HEK293T (cell line): ENCODE data around the gene PIN1.

Source experiments
- ARNT ChIP-seq: fragments of 450-650 bp; IDR thresholded peaks from 2 replicates; pipeline ENCODE4 v1.6.1; 2017; ENCODE audit warnings: mild to moderate bottlenecking
- BHLHE40 ChIP-seq: fragments of 450-650 bp; IDR thresholded peaks from 2 replicates; pipeline ENCODE4 v1.6.1; 2016; ENCODE audit warnings: mild to moderate bottlenecking, moderate library complexity, borderline replicate concordance
- ELF4 ChIP-seq: fragments of 450-650 bp; IDR thresholded peaks from 2 replicates; pipeline ENCODE4 v1.6.1; 2017; ENCODE audit warnings: antibody characterized with exemption
- FOXA1 ChIP-seq: fragments of 450-650 bp; IDR thresholded peaks from 2 replicates; pipeline ENCODE4 v1.6.1; 2016; ENCODE audit warnings: mild to moderate bottlenecking
- FOXK2 ChIP-seq: fragments of 450-650 bp; IDR thresholded peaks from 2 replicates; pipeline ENCODE4 v1.6.1; 2016; ENCODE audit warnings: mild to moderate bottlenecking
- FOXM1 ChIP-seq: fragments of 450-650 bp; IDR thresholded peaks from 2 replicates; pipeline ENCODE4 v1.6.1; 2017; ENCODE audit warnings: mild to moderate bottlenecking, borderline replicate concordance
- HDGF ChIP-seq: fragments of 450-650 bp; IDR thresholded peaks from 2 replicates; pipeline ENCODE4 v1.6.1; 2017; ENCODE audit warnings: antibody characterized with exemption, borderline replicate concordance
- LEF1 ChIP-seq: fragments of 450-650 bp; IDR thresholded peaks from 2 replicates; pipeline ENCODE4 v1.6.1; 2017; ENCODE audit warnings: mild to moderate bottlenecking, borderline replicate concordance
- NFRKB ChIP-seq: fragments of 450-650 bp; IDR thresholded peaks from 2 replicates; pipeline ENCODE4 v1.6.1; 2016; ENCODE audit warnings: mild to moderate bottlenecking, moderate library complexity
- SP1 ChIP-seq: fragments of 450-650 bp; IDR thresholded peaks from 2 replicates; pipeline ENCODE4 v1.6.1; 2017
- SUZ12 ChIP-seq: fragments of 450-650 bp; IDR thresholded peaks from 2 replicates; pipeline ENCODE4 v1.6.1; 2016; ENCODE audit warnings: mild to moderate bottlenecking
- TARDBP ChIP-seq: fragments of 450-650 bp; IDR thresholded peaks from 2 replicates; pipeline ENCODE4 v1.6.1; 2016
- TF ChIP-seq, protein P1 (sequence below): fragments of 450-650 bp; IDR thresholded peaks from 2 replicates; pipeline ENCODE4 v1.6.1; 2016

DNA sequence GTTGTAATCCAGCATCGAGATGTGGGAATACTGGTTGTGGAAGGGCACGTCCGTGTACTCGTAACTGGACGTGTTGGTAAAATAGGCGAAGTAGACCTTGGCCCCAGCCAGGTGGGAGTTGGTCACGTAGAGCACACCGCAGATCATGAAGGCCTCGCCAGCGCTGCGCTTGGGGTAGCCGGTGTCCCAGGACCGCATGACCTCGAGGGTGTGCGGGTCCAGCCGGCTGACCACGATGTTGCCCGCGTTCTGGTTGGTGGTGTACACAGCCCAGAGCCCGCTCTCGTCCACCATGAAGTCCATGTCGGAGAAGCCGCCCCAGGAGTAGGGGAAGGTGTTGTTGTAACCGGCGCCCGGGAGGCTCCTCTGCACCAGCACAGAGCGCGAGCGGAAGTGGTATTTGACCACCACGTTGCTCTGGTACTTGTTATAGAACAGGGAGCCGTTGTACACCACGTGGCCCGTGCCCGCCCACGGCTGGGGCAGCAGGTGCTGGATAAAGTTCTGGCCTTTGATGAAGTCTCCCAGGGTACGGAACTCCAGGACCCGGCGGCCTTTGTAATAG lies 19.2 kb downstream of the PIN1 start:
- TF ChIP-seq FOXK2, result no peak
- TF ChIP-seq SP1, result no peak
- TF ChIP-seq FOXM1, result no peak
- no peak for TF ChIP-seq HDGF
- TF ChIP-seq, protein P1, sequence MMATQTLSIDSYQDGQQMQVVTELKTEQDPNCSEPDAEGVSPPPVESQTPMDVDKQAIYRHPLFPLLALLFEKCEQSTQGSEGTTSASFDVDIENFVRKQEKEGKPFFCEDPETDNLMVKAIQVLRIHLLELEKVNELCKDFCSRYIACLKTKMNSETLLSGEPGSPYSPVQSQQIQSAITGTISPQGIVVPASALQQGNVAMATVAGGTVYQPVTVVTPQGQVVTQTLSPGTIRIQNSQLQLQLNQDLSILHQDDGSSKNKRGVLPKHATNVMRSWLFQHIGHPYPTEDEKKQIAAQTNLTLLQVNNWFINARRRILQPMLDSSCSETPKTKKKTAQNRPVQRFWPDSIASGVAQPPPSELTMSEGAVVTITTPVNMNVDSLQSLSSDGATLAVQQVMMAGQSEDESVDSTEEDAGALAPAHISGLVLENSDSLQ, result no peak
- TF ChIP-seq TARDBP, result no peak
- TF ChIP-seq SUZ12, result no peak
- TF ChIP-seq BHLHE40, result no peak
- TF ChIP-seq NFRKB, result no peak
- no peak for TF ChIP-seq ARNT
- no peak for TF ChIP-seq FOXA1
- TF ChIP-seq LEF1, result no peak
- no peak for TF ChIP-seq ELF4
